ENCODE measurements around the gene MSTO1.

The MSTO1 gene

DNA sequence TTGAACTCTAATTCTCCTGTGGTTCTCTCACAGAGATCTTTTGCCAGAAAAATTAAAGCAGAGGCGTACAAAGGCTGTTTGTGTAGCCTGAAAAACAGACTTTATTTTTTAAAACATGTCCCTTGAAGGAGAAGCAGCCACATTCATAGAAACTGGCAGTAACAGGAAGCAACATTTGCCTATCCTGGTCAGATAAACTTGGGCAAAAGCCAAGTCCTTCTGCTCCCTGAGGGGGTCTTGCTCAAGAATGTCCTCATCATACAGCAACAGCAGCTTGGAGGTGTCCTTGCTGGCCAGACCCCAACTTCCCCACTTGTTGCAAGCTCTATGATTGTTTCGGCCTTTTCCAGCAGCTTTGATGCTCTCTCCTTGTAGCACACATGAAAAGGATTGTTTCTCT, 36.3 kb downstream of the MSTO1 start:
- no peak for TF ChIP-seq TAF1 (IDR thresholded peaks at IDR 0.05; ENCODE audit: borderline replicate concordance, insufficient read depth, low read length)
- TF ChIP-seq POLR2AphosphoS5 (IDR thresholded peaks at IDR 0.05; ENCODE audit: low read depth, low read length) = no peak
- TF ChIP-seq, protein P1, sequence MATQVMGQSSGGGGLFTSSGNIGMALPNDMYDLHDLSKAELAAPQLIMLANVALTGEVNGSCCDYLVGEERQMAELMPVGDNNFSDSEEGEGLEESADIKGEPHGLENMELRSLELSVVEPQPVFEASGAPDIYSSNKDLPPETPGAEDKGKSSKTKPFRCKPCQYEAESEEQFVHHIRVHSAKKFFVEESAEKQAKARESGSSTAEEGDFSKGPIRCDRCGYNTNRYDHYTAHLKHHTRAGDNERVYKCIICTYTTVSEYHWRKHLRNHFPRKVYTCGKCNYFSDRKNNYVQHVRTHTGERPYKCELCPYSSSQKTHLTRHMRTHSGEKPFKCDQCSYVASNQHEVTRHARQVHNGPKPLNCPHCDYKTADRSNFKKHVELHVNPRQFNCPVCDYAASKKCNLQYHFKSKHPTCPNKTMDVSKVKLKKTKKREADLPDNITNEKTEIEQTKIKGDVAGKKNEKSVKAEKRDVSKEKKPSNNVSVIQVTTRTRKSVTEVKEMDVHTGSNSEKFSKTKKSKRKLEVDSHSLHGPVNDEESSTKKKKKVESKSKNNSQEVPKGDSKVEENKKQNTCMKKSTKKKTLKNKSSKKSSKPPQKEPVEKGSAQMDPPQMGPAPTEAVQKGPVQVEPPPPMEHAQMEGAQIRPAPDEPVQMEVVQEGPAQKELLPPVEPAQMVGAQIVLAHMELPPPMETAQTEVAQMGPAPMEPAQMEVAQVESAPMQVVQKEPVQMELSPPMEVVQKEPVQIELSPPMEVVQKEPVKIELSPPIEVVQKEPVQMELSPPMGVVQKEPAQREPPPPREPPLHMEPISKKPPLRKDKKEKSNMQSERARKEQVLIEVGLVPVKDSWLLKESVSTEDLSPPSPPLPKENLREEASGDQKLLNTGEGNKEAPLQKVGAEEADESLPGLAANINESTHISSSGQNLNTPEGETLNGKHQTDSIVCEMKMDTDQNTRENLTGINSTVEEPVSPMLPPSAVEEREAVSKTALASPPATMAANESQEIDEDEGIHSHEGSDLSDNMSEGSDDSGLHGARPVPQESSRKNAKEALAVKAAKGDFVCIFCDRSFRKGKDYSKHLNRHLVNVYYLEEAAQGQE (IDR thresholded peaks at IDR 0.05; ENCODE audit: insufficient read depth in 1 of 2, low read depth in 2 of 2, low read length in 2 of 2) = no peak
- TF ChIP-seq SIN3A (IDR thresholded peaks at IDR 0.05; ENCODE audit: borderline replicate concordance, insufficient read depth, low read length) = no peak
- no peak for TF ChIP-seq FOXP2 (optimal IDR thresholded peaks at IDR 0.05; ENCODE audit: borderline replicate concordance, extremely low read depth, extremely low read length, insufficient read depth)

DNA sequence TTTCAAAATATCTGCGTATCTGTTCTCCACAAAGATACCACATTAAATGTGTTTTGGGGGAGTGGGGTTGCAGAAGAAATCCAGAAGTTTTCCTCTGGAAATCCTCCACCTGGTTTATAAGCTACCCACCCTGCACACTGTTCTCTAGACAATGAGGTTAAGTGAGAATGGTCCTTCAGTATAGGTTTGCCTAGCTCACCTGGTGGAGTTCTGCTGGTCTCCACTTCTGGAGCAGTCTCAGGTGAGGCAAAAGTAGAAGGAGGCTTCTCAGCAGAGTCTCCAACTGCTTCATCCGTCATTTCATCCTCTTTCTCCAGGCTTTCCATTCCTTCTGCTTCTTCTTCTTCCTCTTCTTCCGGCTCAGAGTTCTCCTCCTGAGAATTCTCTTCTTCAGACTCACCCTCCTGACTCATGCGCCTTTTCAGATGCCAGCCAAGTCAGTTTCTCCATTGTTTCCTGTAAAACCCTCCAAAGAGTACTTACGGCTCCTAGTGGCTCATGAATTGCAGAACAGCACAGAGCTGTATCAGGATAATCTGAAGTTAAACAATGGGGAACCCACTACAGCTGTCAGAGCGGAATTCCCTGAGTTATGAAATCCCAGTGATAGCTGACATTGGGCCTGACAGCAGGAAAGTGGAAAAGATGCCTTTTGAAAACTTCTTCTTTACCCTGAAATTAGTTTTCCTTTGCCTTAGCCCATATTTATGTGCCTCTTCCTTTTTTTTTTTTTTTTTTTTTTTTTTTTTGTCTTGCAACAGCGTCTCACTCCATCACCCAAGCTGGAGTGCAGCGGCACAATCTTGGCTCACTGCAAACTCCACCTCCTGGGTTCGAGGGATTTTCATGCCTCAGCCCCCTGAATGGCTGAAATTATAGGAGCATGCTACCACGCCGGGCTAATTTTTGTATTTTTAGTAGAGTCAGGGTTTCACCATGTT, 38.5 kb downstream of the MSTO1 start:
- TF ChIP-seq, protein P1 (IDR thresholded peaks at IDR 0.05; ENCODE audit: insufficient read depth in 1 of 2, low read depth in 2 of 2, low read length in 2 of 2) = no peak
- 0 out of 2 replicates have a peak, but pooled peaks have one; percentile 72 for TF ChIP-seq SIN3A (IDR thresholded peaks at IDR 0.05; ENCODE audit: borderline replicate concordance, insufficient read depth, low read length)

DNA sequence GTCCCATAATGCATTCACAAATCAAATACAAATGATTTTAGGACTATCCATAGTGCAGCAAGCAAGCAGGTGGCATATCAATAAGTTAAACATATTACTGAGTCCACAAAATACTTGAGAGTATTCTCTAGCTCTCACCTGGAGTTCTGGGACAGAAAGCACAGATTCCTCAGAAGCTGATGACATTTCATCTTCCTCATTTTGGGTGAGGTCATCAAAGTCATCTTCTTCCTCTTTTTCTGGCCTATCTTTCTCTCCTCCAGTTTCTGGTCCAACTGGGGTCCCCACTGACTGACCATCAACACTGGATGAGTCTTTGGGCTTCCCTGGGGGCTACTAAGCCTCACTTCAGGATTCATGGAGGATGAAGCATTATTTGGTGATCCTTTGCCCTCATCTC, 39.7 kb downstream of the MSTO1 start:
- TF ChIP-seq, protein P1 (IDR thresholded peaks at IDR 0.05; ENCODE audit: insufficient read depth in 1 of 2, low read depth in 2 of 2, low read length in 2 of 2) = no peak
- TF ChIP-seq FOXP2 (optimal IDR thresholded peaks at IDR 0.05; ENCODE audit: borderline replicate concordance, extremely low read depth, extremely low read length, insufficient read depth) (no peak), SIN3A (IDR thresholded peaks at IDR 0.05; ENCODE audit: borderline replicate concordance, insufficient read depth, low read length) (no peak), TAF1 (IDR thresholded peaks at IDR 0.05; ENCODE audit: borderline replicate concordance, insufficient read depth, low read length) (no peak), POLR2AphosphoS5 (IDR thresholded peaks at IDR 0.05; ENCODE audit: low read depth, low read length) (no peak)

DNA sequence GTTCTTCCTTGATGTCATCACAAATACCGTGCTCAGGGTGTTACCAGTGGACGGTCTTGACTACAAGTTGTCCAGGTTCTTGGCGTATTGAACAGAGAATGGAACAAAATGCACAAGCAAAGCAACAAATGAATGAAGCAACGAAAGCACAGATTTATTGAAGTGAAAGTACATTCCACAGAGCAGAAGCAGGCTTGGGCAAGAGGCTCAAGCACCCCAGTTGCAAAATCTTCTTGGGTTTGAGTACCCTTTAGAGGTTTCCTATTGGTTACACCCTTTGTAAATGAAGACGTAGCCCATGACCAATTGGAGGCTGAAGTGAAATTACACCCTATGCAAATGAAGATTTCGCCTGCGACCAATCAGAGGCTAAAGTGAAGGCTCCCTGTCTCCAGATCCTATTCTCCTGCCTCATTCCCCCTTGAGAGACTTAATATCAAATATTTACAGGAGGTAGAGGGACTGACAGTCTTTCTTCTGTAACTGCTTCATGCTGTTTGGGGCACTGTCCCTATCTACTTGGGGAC, 40.3 kb downstream of the MSTO1 start:
- TF ChIP-seq TAF1 (IDR thresholded peaks at IDR 0.05; ENCODE audit: borderline replicate concordance, insufficient read depth, low read length) = no peak
- TF ChIP-seq, protein P1 (IDR thresholded peaks at IDR 0.05; ENCODE audit: insufficient read depth in 1 of 2, low read depth in 2 of 2, low read length in 2 of 2) = no peak
- no peak for TF ChIP-seq FOXP2 (optimal IDR thresholded peaks at IDR 0.05; ENCODE audit: borderline replicate concordance, extremely low read depth, extremely low read length, insufficient read depth)
- no peak for TF ChIP-seq POLR2AphosphoS5 (IDR thresholded peaks at IDR 0.05; ENCODE audit: low read depth, low read length)
- no peak for TF ChIP-seq SIN3A (IDR thresholded peaks at IDR 0.05; ENCODE audit: borderline replicate concordance, insufficient read depth, low read length)

All from PFSK-1 (cell line).